Ishikawa (cell line): Measurements from ENCODE around the gene LNP1.

Experiments
- CEBPB ChIP-seq: IDR thresholded peaks from 2 replicates; pipeline ENCODE4 v1.6.1; 2012
- CREB1 ChIP-seq: IDR thresholded peaks from 2 replicates; pipeline ENCODE4 v1.6.1; 2012; ENCODE audit warnings: low read depth
- EGR1 ChIP-seq: IDR thresholded peaks from 2 replicates; pipeline ENCODE4 v1.6.1; 2012
- EP300 ChIP-seq: IDR thresholded peaks from 2 replicates; pipeline ENCODE4 v1.6.1; 2012; ENCODE audit warnings: borderline replicate concordance
- FOXM1 ChIP-seq: IDR thresholded peaks from 2 replicates; pipeline ENCODE4 v1.6.1; 2012; ENCODE audit warnings: low read depth, borderline replicate concordance
- MAX ChIP-seq: IDR thresholded peaks from 2 replicates; pipeline ENCODE4 v1.6.1; 2012
- NFIC ChIP-seq: IDR thresholded peaks from 2 replicates; pipeline ENCODE4 v1.6.1; 2012
- RAD21 ChIP-seq: IDR thresholded peaks from 2 replicates; pipeline ENCODE4 v1.6.1; 2012; ENCODE audit warnings: low read depth
- REST ChIP-seq: IDR thresholded peaks from 2 replicates; pipeline ENCODE4 v1.6.1; 2012; ENCODE audit warnings: low read depth, mild to moderate bottlenecking
- TAF1 ChIP-seq: IDR thresholded peaks from 2 replicates; pipeline ENCODE4 v1.6.1; 2012; ENCODE audit warnings: low read depth, mild to moderate bottlenecking
- TCF12 ChIP-seq: IDR thresholded peaks from 2 replicates; pipeline ENCODE4 v1.6.1; 2012; ENCODE audit warnings: low read depth
- TEAD4 ChIP-seq: IDR thresholded peaks from 2 replicates; pipeline ENCODE4 v1.6.1; 2012
- USF1 ChIP-seq: IDR thresholded peaks from 2 replicates; pipeline ENCODE4 v1.6.1; 2012
- YY1 ChIP-seq: IDR thresholded peaks from 2 replicates; pipeline ENCODE4 v1.6.1; 2012; ENCODE audit warnings: low read depth
- ZBTB7A ChIP-seq: IDR thresholded peaks from 2 replicates; pipeline ENCODE4 v1.6.1; 2012; ENCODE audit warnings: low read depth

The LNP1 gene

GRCh38 chr3:100443690-100444089 is 42.4 kb downstream of the LNP1 start:
- TF ChIP-seq TCF12 (no peak), ZBTB7A (no peak), NFIC (no peak), USF1 (no peak), TAF1 (no peak), RAD21 (no peak), REST (no peak), CEBPB (no peak), TEAD4 (no peak), CREB1 (no peak), EP300 (no peak), EGR1 (no peak), FOXM1 (no peak), YY1 (no peak), MAX (no peak)

GRCh38 chr3:100448079-100448478 is 46.7 kb downstream of the LNP1 start:
- TF ChIP-seq MAX (no peak), ZBTB7A (no peak), EGR1 (no peak), TAF1 (no peak), YY1 (no peak), FOXM1 (no peak)

GRCh38 chr3:100449214-100449613 is 47.9 kb downstream of the LNP1 start:
- no peak for TF ChIP-seq ZBTB7A
- TF ChIP-seq EGR1 = no peak
- no peak for TF ChIP-seq TAF1
- no peak for TF ChIP-seq MAX
- no peak for TF ChIP-seq FOXM1
- TF ChIP-seq RAD21 = no peak
- no peak for TF ChIP-seq CREB1
- TF ChIP-seq REST = no peak
- no peak for TF ChIP-seq YY1
- TF ChIP-seq CEBPB = no peak
- no peak for TF ChIP-seq USF1
- TF ChIP-seq NFIC = no peak
- TF ChIP-seq TCF12 = no peak
- no peak for TF ChIP-seq EP300
- no peak for TF ChIP-seq TEAD4

- TF ChIP-seq ZBTB7A = no peak
- no peak for TF ChIP-seq TCF12
- TF ChIP-seq TEAD4 = no peak
- no peak for TF ChIP-seq EGR1
- TF ChIP-seq EP300 = no peak
- no peak for TF ChIP-seq MAX
- no peak for TF ChIP-seq NFIC
- TF ChIP-seq CREB1 = no peak
- TF ChIP-seq REST = no peak
- no peak for TF ChIP-seq YY1
- TF ChIP-seq FOXM1 = no peak
Measured at GRCh38 chr3:100454677-100455076, 53.3 kb downstream of the LNP1 start.
